HG02973 (cell line): ENCODE data around the gene DHRS4L2.
"Not testable (repeated sequence)": the region's sequence is repeated elsewhere in the genome, so short reads cannot be mapped to it uniquely, and the experiment has no call there.

Experiments used
- ATAC-seq: cut with Tn5 transposase; IDR thresholded peaks from one replicate; pipeline ENCODE4 v1.9.1; 2021; ENCODE audit warnings: moderate library complexity; ENCODE audit not compliant: unreplicated experiment

DHRS4L2 gene

DNA sequence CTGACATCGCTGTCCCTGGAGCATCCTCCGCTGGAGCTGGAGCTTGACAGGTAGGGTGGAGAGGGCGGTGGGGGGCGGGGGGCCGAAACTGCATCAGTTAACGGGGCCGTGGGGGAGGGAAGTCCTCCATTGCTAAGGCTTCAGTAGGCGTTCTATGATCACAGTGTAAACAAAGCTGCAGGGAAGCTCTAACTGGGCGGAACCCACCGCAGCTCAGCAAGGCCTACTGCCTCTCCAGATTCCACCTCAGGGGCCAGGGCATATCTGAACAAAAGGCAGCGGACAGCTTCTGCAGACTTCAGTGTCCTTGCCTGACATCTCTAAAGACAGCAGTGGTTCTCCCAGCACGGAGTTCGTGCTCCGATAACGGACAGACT lies 18.5 kb upstream of the DHRS4L2 start:
- not testable (repeated sequence) for ATAC-seq

DNA sequence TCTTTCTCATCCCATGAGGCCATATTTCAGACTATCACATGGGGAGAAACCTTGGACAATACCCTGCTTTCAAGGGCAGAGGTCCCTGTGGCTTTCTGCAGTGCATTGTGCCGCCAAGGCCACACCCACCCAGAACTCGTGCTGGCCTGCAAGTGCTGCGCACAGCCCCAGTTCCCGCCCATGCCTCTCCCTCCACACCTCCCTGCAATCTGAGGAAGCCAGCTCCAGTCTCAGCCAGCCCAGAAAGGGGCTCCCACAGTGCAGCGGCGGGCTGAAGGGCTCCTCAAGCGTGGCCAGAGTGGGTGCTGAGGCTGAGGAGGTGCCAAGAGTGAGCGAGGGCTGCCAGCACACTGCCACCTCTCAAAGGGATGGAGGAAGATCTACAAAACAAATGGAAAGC lies 15.6 kb upstream of the DHRS4L2 start:
- not testable (repeated sequence) for ATAC-seq

DNA sequence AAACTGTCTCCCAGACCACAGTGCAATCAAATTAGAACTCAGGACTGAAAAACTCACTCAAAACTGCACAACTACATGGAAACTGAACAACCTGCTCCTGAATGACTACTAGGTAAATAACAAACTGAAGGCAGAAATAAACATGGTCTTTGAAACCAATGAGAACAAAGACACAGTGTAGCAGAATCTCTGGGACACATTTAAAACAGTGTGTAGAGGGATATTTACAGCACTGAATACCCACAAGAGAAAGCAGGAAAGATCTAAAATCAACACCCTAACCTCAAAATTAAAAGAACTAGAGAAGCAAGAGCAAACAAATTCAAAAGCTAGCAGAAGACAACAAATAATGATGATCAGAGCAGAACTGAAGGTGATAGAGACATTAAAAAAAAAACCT lies 14.7 kb upstream of the DHRS4L2 start:
- not testable (repeated sequence) for ATAC-seq

DNA sequence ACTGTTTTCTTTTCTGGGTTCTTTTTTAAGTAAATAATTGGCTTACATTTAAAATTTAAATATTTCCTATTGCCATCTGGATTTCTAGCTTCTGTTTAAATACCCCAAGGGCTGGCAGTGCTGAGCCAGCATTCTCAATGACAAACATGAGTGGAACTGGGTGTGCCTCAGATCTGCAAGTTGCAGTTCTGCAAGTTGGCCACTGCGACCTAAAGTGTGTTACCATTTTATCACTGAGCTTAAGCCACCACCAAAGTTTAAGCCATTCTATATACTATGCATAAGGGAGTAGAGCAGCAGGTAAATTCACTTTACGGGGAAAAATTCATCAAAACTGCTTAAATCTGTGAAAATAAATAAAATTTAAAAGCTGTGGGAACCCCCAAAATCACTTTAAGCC lies 11.5 kb upstream of the DHRS4L2 start:
- ATAC-seq, result not testable (repeated sequence)

DNA sequence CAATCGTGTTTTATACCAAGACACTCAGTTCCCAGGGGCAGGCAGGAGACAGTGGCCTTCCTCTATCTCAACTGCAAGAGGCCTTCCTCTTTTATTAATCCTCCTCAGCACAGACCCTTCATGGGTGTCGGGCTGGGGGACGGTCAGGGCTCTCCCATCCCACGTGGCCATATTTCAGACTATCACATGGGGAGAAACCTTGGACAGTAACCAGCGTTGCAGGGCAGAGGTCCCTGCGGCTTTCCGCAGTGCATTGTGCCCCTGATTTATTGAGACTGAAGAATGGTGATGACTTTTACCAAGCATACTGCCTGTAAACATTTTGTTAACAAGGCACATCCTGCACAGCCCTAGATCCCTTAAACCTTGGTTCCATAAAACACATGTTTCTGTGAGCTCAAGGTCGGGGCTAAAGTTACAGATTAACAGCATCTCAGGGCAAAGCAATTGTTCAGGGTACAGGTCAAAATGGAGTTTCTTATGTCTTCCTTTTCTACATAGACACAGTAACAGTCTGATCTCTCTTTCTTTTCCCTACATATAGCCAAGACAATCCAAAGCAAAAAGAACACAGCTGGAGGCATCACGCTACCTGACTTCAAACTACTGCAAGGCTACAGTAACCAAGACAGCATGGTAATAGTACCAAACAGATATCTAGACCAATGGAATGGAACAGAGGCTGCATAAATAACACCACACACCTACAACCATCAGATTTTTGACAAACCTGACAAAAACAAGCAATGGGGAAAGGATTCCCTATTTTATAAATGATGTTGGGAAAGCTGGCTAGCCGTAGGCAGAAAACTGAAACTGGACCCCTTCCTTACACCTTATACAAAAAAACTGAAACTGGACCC lies 6.5 kb upstream of the DHRS4L2 start:
- ATAC-seq, result not testable (repeated sequence)

DNA sequence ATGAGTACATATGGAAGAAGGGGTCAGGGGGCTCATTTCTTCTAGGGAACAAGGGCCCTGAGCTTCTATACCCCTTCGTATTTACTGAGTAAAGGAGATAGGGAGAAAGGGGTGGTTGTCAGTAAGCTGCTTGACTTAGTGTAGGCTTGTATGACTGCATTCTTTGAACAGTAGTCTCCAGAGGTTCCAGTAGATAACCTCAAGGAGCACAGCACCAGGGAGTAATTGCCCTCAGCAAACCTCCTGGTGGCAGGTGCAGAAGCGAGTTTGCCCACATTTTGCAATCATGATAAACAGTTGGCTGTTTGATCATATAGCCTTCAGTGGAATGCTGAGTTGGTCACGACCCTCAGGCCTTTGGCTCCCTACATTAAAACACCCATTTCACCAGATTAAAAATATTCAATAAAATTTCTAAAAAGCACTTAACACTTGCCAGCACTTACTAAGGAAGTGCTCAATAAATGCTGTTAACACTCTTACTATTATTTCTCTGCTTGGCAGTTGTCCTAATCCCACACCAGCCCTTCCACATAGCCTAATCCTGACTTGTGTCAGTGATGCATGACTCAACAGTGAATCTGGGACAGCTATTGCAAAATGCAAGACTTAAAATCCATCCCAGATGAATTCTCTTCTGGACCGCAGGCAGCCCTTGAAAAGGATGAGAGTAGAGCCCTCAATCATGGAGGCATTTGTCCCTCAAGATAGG lies 3.7 kb upstream of the DHRS4L2 start:
- no peak for ATAC-seq

DNA sequence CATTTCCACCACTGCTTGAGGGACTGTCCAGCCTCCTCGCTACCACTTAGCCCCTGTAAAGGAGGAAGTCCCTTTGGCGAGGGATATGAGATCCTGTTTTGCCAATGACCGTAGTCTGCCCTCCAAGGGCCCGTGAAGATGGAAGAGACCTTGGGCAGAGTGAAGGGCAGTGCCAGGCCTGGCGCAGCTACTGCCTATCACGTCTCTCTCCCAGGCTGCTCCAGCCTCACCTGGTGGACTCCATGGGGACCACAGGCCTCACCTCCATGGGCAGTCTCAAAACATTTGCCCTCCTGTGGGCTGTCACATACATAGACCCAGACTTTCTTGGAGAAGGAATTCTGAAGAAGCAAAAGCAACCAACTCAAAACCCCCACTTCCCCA lies 514 bp upstream of the DHRS4L2 start:
- not testable (repeated sequence) for ATAC-seq

DNA sequence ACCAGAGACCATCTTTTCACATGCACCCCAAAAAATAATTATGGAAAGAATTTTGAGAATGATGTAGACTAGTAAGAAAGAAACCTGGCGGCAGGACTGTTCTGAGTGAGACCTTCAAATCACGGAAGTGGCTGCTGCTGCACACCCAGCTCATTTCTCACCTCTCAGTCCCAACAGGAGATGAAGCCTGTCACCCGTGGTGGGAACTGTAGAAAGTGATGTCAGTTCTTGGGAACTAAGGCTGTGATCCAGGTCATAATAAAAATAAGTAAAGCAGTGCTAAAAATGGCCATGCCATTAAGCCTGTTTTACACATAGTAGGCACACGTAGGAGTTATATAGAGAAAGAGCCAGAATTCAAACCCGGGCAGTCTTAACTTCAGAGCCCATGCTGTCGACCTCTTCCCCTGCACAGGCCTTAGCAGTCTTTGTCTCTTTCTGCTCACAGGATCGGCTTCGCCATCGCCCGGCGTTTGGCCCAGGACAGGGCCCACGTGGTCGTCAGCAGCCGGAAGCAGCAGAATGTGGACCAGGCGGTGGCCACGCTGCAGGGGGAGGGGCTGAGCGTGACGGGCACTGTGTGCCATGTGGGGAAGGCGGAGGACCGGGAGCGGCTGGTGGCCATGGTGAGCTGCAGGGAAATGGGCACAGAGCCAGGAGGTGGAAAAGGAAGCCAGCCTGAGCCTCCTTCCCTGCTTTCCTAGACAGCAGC lies 1.2 kb downstream of the DHRS4L2 start:
- peak; percentile 39 for ATAC-seq

DNA sequence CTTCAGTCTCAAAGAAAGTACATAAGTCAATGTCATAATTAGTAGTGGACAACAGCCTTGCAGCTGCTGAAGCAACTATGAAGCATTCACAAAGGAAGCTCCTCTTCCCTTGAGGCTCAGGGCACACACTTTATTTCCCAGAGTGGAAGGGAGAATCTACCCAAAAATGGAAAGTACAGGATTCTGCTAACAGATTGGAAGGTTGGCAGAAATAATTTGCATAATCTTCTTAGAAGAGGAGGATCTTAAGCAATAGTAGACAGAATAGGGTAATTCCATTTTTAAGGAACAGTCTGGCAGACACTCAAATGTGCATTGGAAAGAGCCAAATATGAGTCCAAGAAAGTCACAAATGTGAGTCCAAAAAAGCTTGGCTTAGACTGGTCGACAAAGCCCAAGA lies 2.2 kb downstream of the DHRS4L2 start:
- not testable (repeated sequence) for ATAC-seq

DNA sequence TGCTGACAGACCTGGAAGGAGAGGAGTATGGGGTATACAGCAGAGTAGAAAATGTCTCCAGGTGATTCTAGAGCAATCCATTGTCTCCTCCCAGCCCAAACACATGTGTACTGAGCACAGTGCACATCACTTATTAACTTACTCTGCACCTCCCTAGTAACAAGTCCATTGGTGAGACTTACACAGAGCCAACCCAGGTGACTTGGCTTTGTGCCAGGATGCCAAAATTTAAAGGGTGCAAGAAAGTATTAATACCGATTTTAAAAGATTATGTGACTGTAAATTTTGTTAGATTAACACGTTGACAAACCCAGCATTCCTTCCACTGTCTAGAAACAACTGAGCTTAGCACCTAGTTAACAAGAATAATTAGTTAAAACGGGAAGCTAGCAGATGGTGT lies 4.3 kb downstream of the DHRS4L2 start:
- ATAC-seq, result not testable (repeated sequence)

DNA sequence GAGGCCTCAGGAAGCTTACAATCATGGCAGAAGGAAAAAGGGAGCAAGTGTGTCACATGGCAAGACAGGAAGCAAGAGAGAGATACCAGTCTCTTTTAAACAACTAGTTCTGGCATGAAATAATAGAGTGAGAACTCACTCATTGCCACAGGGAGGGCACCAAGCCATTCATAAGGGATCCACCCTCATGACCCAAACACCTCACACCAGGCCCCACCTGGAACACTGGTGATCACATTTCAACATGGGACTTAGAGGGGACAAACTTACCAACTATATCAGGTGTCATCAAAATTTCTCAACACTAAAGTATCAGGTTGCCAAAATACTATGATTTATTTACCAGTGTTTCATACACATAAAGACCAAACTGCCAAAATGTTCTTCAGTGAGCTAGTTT lies 7.3 kb downstream of the DHRS4L2 start:
- ATAC-seq, result not testable (repeated sequence)

DNA sequence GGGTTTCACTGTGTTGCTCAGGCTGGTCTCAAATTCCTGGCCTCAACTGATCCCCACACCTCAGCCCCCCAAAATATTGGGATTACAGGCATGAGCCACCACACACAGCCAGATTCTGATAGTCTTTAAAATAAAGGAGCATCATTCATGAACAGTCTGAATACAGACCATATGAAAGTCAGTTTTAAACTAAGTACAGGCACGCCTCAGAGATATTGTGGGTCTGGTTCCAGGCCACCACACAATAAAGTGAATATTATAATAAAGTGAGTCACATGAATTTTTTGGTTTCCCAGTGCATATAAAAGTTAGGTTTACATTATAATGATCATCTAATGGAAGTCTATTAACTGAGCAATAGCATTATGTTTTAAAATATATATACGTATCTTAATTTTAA lies 8.1 kb downstream of the DHRS4L2 start:
- not testable (repeated sequence) for ATAC-seq

DNA sequence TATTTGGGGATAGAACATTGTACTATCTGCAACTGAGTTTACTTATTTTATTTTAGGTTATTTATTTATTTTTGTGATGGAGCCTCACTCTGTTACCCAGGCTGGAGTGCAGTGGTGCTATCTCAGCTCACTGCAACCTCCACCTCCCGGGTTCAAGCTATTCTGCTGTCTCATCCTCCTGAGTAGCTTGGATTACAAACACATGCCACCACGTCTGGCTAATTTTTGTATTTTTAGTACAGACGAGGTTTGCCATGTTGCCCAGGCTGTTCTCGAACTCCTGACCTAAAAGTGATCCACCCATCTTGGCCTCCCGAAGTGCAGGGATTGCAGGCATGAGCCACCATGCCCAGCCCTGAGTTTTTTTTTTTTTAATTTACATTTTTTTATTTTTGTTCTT lies 10.9 kb downstream of the DHRS4L2 start:
- ATAC-seq, result not testable (repeated sequence)

DNA sequence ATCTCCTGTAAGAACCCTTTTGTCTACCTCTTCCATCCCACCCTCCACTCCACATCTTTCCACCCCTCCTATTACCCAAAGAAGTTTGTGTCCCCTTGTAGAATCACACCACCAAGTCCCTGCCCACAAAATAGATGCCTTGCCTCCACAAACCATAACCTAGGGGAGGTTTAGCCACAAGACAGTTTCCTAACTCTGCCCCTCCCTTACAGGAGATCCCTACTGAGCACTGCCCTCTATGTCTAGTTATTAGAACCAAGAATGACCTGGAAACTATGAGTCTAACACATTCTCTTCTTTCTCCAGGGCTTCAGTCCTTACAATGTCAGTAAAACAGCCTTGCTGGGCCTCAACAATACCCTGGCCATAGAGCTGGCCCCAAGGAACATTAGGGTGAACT lies 12.3 kb downstream of the DHRS4L2 start:
- ATAC-seq, result not testable (repeated sequence)

DNA sequence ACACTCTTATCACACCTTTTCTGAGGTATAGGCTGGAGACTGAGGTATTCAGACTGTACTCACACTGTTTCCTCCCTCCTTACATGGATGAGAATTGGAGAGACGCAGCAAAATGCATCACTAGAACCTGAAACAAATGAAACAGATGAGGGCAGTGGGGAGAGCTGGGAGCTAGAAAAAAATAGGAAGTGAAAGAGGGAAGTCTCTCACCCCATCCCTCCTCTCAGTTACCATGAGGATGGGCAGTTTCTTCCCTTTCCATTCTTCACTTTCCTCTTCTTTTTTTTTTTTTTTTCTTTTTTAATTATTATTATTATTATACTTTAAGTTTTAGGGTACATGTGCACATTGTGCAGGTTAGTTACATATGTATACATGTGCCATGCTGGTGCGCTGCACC lies 12.9 kb downstream of the DHRS4L2 start:
- not testable (repeated sequence) for ATAC-seq

DNA sequence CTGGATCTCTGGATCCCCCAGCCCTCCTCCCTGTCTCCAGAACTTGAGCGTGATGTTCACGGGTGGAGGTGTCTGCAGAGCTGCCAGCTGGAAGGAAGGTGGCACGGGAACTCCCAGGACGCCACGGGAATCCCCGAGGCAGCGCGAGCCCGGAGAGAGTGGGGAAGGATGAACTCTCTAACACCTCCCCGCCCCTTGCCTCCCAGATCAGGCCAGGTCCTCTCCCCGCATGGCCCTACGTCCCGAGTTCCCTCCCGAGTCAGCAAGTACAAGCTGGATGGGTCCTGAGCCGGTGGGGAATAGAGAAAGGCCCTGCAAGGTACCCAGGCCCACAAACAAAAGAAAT lies 17.7 kb downstream of the DHRS4L2 start:
- peak; percentile 37 for ATAC-seq

DNA sequence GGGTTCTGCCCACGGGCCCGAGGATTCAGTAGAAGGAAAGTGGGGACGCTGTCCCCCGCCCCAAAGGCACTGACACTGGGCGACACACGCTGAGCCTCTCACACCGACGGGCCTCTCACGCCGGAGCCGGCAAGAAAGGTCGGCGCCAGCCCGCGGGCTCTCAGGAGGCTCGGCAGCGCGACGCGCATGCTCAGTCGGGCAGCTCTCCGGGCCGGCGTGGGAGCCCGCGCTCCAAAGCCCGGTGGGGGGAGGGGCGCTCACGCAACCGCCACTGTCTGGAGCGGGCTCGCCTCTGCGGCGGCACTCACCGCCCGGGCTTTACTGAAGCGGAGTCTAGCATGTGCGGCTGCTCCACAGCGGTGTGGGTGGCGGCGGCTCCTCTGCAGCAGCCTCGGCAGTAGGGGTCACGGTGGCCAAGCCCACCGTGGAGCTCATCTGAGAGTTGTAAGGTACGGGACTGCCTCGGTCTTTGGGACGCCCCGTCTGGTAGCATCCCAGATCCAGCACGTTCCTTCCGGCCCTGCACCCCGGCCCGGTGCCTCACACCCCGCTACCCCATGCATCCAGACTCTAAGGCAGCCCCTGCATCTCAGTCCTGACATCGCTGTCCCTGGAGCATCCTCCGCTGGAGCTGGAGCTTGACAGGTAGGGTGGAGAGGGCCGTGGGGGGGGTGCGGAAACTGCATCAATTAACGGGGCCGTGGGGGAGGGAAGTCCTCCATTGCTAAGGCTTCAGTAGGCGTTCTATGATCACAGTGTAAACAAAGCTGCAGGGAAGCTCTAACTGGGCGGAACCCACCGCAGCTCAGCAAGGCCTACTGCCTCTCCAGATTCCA lies 18.3 kb downstream of the DHRS4L2 start:
- peak; percentile 68 for ATAC-seq

DNA sequence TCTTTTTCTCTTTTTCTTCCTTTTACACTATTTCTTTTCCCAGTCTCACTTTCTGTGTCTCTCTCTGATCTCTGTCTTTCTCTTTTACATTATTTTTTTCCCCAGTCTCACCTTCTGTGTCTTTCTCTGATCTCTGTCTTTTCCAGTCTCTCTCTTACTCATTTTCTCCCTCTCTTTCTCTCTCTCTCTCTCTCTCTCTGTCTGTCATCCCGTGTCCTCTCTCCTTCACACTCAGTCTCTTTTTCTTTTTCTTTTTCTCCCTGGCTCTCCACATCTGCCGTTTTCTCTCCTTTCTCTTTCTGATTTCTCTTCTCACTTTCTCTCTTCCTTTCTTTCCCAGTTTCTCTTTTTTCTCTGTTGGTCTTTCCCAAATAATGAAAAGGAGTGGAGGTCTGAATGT lies 22.3 kb downstream of the DHRS4L2 start:
- no peak for ATAC-seq

DNA sequence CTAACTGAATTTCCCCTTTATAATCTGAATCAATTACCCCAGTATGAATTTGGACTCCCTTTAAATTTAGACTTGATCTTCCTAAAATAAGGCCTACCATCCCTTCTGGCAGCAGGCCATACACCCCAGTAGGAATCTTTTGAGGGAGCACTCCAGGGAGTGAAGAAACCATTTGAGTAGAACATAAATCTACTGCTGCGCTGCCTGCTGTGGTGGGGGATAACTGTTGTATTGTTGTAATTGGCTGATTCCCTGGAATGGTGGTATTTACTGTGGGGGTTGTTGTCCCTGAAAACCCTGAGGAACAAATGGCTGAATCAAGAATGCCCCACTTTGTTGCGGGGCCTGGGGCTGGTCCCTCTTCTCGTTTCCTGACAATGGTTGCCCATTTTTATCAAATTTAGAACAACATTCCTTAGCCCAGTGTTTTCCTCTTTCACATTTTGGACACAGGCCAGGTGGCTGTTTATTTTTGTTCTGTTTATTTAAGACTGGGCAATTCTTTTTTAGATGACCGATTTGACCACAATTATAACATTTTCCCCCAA lies 24.1 kb downstream of the DHRS4L2 start:
- not testable (repeated sequence) for ATAC-seq

DNA sequence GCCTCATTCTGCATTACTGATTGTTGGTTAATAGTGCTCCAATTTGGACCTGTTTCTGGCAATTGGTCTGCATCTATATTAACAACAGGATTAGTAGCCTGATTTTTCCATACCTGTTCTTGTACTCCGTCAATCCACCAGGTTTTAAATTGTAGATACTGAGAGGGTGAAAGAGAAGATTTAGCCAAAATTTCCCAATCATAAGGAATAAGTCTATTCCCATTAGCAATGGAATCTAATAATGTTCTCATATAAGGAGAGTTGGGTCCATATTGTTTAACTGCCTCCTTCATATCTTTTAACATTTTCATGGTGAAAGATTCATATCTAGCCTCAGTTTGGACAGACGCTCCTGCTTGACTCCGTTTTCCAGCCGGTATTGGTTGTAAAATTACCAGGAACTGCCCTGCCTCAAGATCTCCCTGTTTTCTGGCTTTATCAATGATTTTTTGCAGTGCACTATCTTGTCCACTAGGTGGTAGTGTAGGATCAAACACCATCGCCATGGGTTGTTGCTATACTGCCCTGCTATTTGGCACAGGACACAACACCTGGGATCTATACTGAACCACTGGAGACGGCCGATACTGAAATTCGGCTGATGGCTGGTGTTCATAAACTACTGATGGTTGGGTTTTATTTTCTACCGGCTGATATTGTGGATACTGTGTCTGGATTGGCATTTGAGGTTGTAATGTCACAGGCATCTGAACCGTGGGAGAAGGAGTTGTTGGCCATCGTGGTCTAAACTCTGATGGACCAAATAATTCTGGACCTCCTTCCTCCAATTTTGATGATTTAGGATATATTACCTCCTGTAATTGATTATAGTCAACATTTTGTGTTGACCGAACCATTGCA lies 25.2 kb downstream of the DHRS4L2 start:
- no peak for ATAC-seq
